ENCODE results near the gene NEUROD4.

GRCh38 chr12:54996205-54996604 is 23.6 kb upstream of the NEUROD4 start:
- TF ChIP-seq EZH2phosphoT487 (IDR thresholded peaks at IDR 0.05; ENCODE audit: low read depth, severe bottlenecking, unreplicated experiment) (no peak), CTCF (IDR thresholded peaks at IDR 0.05; ENCODE audit: poor library complexity) (no peak), EZH2 (IDR thresholded peaks at IDR 0.05; ENCODE audit: borderline replicate concordance) (no peak)
